Measurements from ENCODE around the gene ELL. TPM values are rescaled to one million over a fixed set of nuclear protein-coding genes. Genes with fewer than 3 reads are reported as not detected.

Gene ELL
- total RNA-seq, 1 experiment from 2014 or later, result 17.0 TPM

GRCh38 chr19:18500799-18501198, 21.1 kb downstream of the ELL start:
- no CpG with 5 or more reads among the region's 11 CpGs for WGBS (ENCODE audit: extremely low coverage, insufficient read length, low lambda C conversion rate)
- H3K27me3 ChIP-seq (ENCODE audit: insufficient read depth, low read length), result no peaks in the 10 kb centered on the region
- H3K9me3 ChIP-seq (ENCODE audit: control insufficient read depth, low read depth, low read length), result no peaks in the 10 kb centered on the region
- Mint-ChIP-seq H3K4me3 (no peak overlapping the region), H3K9me3 (no peaks in the 10 kb centered on the region), H3K36me3 (ENCODE audit: insufficient read depth in 1 of 3, low read depth in 3 of 3) (no peaks in the 10 kb centered on the region), H3K4me1 (peaks cover 14% of the 10 kb centered on the region in 2 experiments), H3K27ac (peak overlapping the region; percentile 8 to 61 (median 30); a peak in 2 of 7 replicates), H3K27me3 (ENCODE audit: low read depth) (no peaks in the 10 kb centered on the region; the same call in 1 of the 2 replicates)
- no peak overlapping the region for H3K23ac ChIP-seq (ENCODE audit: insufficient read length, low read depth, low read length)
- peaks cover 2% of the 10 kb centered on the region; the same call in 1 of the 2 replicates for H3K79me2 ChIP-seq (ENCODE audit: insufficient read depth, low read length)
- H2BK5ac ChIP-seq (ENCODE audit: insufficient read length, low read length), result no peak overlapping the region
- no peak overlapping the region for H2BK12ac ChIP-seq (ENCODE audit: insufficient read length, low read depth, low read length)
- H4K20me1 ChIP-seq (ENCODE audit: control insufficient read depth, insufficient read depth, insufficient read length), result peaks cover 3% of the 10 kb centered on the region
- DNase-seq, result no peak
- 0 out of 2 replicates have a peak, but pooled peaks cover 2% of the 10 kb centered on the region for H3K4me1 ChIP-seq (ENCODE audit: insufficient read depth, low read length)
- H2BK15ac ChIP-seq (ENCODE audit: low read depth, low read length), result no peak overlapping the region
- no peak overlapping the region for H3K27ac ChIP-seq (ENCODE audit: insufficient read length, low read depth, low read length)
- H3K23me2 ChIP-seq (ENCODE audit: insufficient read length, low read depth, low read length, poor library complexity, severe bottlenecking), result no peaks in the 10 kb centered on the region
- no peak overlapping the region for H3T11ph ChIP-seq (ENCODE audit: low read length)
- no peak overlapping the region for H3K56ac ChIP-seq (ENCODE audit: insufficient read length, low read depth, low read length)
- no peak overlapping the region for H4K91ac ChIP-seq (ENCODE audit: insufficient read length, low read depth, low read length)
- H4K8ac ChIP-seq (replicated peaks; ENCODE audit: insufficient read length, low read depth, low read length), result no peak overlapping the region
- no peak overlapping the region for H3K9ac ChIP-seq (ENCODE audit: extremely low read depth, insufficient read length, low read length)
- H2AFZ ChIP-seq (ENCODE audit: low read length), result no peak overlapping the region
- H3K79me1 ChIP-seq (ENCODE audit: insufficient read depth, low read depth, low read length, poor library complexity, severe bottlenecking), result peaks cover 3% of the 10 kb centered on the region
- no peak overlapping the region for H4K5ac ChIP-seq (ENCODE audit: insufficient read length, low read depth, low read length)
- H2AK5ac ChIP-seq (ENCODE audit: insufficient read length, low read length), result no peak overlapping the region
- H3K4me2 ChIP-seq (ENCODE audit: insufficient read depth, insufficient read length, low read length), result no peak overlapping the region
- no peak overlapping the region; the same call in 1 of the 2 replicates for H3K14ac ChIP-seq (ENCODE audit: insufficient read depth, low read length)
- TF ChIP-seq CTCF (conservative IDR thresholded peaks at IDR 0.05), result no peak
- no peak overlapping the region for H3K4ac ChIP-seq (ENCODE audit: low read depth, low read length)
- no peak overlapping the region for H2BK120ac ChIP-seq (ENCODE audit: low read depth, low read length, poor library complexity, severe bottlenecking)
- H3K18ac ChIP-seq (ENCODE audit: insufficient read length, low read depth, low read length), result no peak overlapping the region
- no peak overlapping the region for H2BK20ac ChIP-seq (ENCODE audit: low read depth, low read length, poor library complexity, severe bottlenecking)
